Motor neuron (in vitro differentiated cells): ENCODE data around the gene HSDL1. TPM values are rescaled to one million over a fixed set of nuclear protein-coding genes. Genes with fewer than 3 reads are reported as not detected.

Experiments
- ATAC-seq, 8 experiments: fragments of 200-7000 bp; cut with Tn5 transposase; replicated peaks in 6 of 8; 2 replicates each; pipeline ENCODE4 v1.8.0; 2021; ENCODE audit warnings: mild to moderate bottlenecking in 8 of 8, moderate library complexity in 8 of 8
- H3K27ac ChIP-seq, 2 donors: fragments of 250-450 bp; sonication (Bioruptor Pico); 2 replicates each; pipeline ENCODE4 v1.9.0; 2021; ENCODE audit warnings: antibody characterized with exemption in 2 of 2, mild to moderate bottlenecking in 2 of 2, moderate library complexity in 1 of 2
- H3K4me1 ChIP-seq, 2 donors: fragments of 250-450 bp; sonication (Bioruptor Pico); replicated peaks in 1 of 2; 2 replicates each; pipeline ENCODE4 v1.6.1; 2021; ENCODE audit warnings: antibody characterized with exemption in 2 of 2, mild to moderate bottlenecking in 2 of 2, moderate library complexity in 1 of 2
- H3K4me3 ChIP-seq, 5 donors: fragments of 250-450 bp; sonication (Bioruptor Pico); 2 replicates each; pipeline ENCODE4 v1.9.0; 2021; ENCODE audit warnings: antibody characterized with exemption in 5 of 5, mild to moderate bottlenecking in 5 of 5, moderate library complexity in 4 of 5
- WGBS, 10 experiments: fragments of 450-650 bp; shearing (Covaris generic); methylation state at CpG; one replicate each; pipeline ENCODE4 v1.0.0; 2022; 5-methylcytosine and 5-hydroxymethylcytosine counted together
- in situ Hi-C, 9 experiments: fragments of 400-800 bp; cut with MboI; loops; one replicate each; pipeline ENCODE4 v1.15.0; 2021; ENCODE audit warnings: low sequenced_read_pairs in 9 of 9, low pct_unique_long_range_greater_than_20kb in 2 of 9; ENCODE audit not compliant: unreplicated experiment in 9 of 9
- total RNA-seq, 8 experiments: library from RNA; unstranded; fragments of 300-600 nt; gene quantifications; 2 replicates each; pipeline versions ENCODE4 v1.2.3 to v1.2.4, GENCODE V29; 2022

Gene HSDL1
- 10 to 100 TPM; 20.1 to 63.7 (median 48.1) TPM for total RNA-seq

DNA sequence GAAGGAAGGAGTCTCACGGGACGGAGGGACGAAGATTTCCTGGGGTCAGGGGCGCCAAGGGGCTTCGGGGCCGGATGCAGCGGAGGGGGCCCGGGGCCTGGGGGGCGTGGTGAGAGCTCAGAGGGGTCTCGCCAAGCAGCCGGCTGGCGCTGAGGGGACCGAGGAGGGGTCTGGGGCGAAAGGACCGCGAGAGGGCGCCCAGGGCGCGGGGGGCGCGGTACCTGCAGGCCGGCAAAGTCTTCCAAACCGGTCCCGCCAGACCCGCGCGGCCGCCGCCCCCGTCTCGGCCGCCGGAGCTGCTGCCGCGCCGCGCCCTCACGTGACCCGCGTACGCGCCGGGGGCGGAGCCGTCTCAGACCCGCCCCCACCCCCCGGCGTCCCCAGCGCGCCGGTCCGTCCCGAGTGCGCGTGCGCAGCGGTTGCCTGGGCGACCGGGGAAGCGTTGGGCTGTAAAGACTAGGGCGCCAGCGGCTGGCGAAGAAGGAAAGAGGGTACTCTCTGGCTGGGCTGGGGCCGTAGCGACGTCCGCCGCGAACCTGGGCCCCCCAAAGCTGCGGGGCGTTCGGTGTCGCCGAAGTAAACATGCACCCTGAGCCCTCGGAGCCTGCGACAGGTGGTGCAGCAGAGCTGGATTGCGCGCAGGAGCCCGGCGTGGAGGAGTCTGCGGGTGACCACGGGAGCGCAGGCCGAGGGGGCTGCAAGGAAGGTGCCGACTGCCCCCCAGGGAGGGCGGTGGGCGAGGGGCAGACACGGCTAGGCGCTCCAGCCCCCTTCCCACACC, at the start of gene HSDL1, which contains the start of gene DNAAF1:
Gene HSDL1 (minus strand): TSS at position 319 of the 781 bp plus-strand sequence. CDS start 13,856 bp downstream, outside the sequence.
Gene DNAAF1 (plus strand): TSS at position 450 of the 781 bp plus-strand sequence. CDS start 133 bp downstream, at position 583.
- in situ Hi-C loops: no loop called here
- H3K27ac ChIP-seq: peak within 1 kb of the TSS; percentile 80 to 89

DNA sequence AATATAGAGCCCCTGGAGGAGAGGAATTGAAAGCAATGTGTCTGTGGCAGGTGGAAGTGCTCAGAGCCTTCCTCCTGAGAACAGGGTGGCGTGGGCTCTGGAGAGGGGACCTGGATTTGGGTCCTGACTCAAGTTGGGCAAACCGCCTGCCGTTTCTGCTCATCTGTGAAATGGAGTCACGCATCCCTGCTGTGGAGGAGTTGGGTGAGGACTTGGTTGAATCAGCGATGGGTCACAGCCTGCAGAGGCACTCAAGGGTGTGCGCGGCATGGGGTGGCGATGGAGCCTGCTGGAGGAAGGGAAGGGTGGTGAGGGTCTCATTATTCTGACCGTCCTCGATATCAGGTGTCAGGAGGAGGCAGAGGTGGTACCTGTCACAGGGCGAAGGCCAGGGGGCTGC, 49.0 kb upstream of the HSDL1 start:
- ATAC-seq: peak in 1 of 8 experiments; percentile 1
- no peak overlapping the region for H3K27ac ChIP-seq
- no peak overlapping the region for H3K4me3 ChIP-seq
- in situ Hi-C loops: loop anchor here in 1 of 9 experiments (25.0 kb wide), 1 partner anchor 293 kb away; no protein-coding TSS in a partner anchor
- 33 to 100% (median 80%) methylated on average over 1 to 8 of the region's 11 CpGs; no CpG with 5 or more reads in 2 of the 10 experiments for WGBS, 10 experiments
- peaks cover 12 to 13% of the 10 kb centered on the region in 2 donors for H3K4me1 ChIP-seq

More for the DNA sequence above, at the start of gene HSDL1, which contains the start of gene DNAAF1:
- Histone ChIP-seq H3K4me3 (peak within 1 kb of the TSS; percentile 88 to 99 (median 96)), H3K4me1 (peaks cover 3 to 5% of the 10 kb centered on the region in 2 donors)
- 0 to 2% (median 0%) methylated on average over 3 to 16 of the region's 89 CpGs; no CpG with 5 or more reads in 6 of the 10 experiments for WGBS, 10 experiments
- ATAC-seq: peak; percentile 79 to 93 (median 91)

GRCh38 chr16:84193480-84193879, 48.5 kb upstream of the HSDL1 start:
- in situ Hi-C loops: loop anchor here in 1 of 9 experiments (25.0 kb wide), 1 partner anchor 294 kb away; no protein-coding TSS in a partner anchor
- ATAC-seq: no peak
- no peak overlapping the region for H3K27ac ChIP-seq
- peaks cover 11 to 13% of the 10 kb centered on the region in 2 donors for H3K4me1 ChIP-seq
- WGBS, 10 experiments: 62 to 100% (median 91%) methylated on average over 2 to 5 of the region's 7 CpGs; no CpG with 5 or more reads in 2 of the 10 experiments
- no peak overlapping the region for H3K4me3 ChIP-seq

DNA sequence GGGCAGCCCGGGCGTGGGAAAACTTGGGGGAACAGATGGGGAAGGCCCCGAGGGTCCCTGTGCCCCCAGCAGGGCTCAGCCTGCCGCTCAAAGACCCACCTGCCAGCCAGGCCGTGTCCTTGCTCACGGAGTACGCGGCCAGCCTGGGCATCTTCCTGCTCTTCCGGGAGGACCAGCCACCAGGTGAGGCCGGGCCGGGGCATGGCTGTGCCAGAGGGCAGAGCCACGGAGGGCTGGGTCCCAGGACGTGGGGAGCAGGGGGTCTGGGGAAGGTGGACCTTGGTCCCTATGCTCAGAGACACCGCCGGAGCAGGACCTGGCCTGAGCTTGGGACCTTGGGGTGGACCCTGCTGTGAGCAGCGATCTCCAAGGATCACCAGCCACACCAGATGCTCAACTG, 46.5 kb upstream of the HSDL1 start:
- Histone ChIP-seq H3K4me3 (no peak overlapping the region), H3K27ac (no peak overlapping the region), H3K4me1 (peaks cover 11 to 13% of the 10 kb centered on the region in 2 donors)
- WGBS, 10 experiments: 70% methylated on average over 2 of the region's 16 CpGs; no CpG with 5 or more reads in 9 of the 10 experiments
- no peak for ATAC-seq
- in situ Hi-C loops: loop anchor here in 1 of 9 experiments (25.0 kb wide), 1 partner anchor 296 kb away; no protein-coding TSS in a partner anchor

DNA sequence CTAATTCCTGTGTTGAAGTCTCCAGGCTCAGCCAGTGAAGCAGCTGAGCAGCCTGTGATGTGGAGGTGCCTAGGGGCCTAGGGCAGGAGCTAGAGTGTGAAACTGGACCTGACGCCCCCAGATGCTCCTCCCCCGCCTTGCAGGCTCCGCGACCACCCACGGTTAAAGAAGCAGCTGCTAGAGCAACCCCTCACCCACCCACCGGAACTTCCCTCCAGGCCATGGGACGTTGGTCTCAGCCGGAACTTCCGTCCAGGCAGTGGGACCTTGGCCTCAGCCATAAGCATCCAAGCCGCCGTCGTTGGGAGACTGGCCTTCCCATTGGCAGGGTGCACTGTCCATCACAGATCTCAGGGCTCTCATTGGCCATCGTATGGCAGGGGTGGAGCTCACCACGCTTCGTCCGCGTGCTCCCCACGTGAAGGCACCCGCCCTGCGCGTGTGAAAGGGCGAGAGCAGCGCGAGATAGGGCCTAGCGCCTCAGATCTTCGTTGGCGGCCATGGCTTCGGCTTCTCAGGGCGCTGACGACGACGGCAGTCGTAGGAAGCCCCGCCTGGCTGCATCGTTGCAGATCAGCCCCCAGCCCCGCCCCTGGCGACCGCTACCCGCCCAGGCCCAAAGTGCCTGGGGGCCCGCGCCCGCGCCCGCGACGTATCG, 45.9 kb upstream of the HSDL1 start, which contains the start of gene ADAD2:
Gene ADAD2 (plus strand): TSS at position 427 of the 658 bp plus-strand sequence. CDS start 74 bp downstream, at position 501.
- H3K4me1 ChIP-seq: peaks cover 15% of the 10 kb centered on the region in 2 donors
- no peak within 1 kb of the TSS for H3K4me3 ChIP-seq
- WGBS, 10 experiments: 73 to 95% (median 90%) methylated on average over 4 to 15 of the region's 47 CpGs; no CpG with 5 or more reads in 7 of the 10 experiments
- no peak for ATAC-seq
- H3K27ac ChIP-seq: no peak within 1 kb of the TSS
- in situ Hi-C loops: loop anchor here in 1 of 9 experiments (25.0 kb wide), 1 partner anchor 296 kb away; no protein-coding TSS in a partner anchor

DNA sequence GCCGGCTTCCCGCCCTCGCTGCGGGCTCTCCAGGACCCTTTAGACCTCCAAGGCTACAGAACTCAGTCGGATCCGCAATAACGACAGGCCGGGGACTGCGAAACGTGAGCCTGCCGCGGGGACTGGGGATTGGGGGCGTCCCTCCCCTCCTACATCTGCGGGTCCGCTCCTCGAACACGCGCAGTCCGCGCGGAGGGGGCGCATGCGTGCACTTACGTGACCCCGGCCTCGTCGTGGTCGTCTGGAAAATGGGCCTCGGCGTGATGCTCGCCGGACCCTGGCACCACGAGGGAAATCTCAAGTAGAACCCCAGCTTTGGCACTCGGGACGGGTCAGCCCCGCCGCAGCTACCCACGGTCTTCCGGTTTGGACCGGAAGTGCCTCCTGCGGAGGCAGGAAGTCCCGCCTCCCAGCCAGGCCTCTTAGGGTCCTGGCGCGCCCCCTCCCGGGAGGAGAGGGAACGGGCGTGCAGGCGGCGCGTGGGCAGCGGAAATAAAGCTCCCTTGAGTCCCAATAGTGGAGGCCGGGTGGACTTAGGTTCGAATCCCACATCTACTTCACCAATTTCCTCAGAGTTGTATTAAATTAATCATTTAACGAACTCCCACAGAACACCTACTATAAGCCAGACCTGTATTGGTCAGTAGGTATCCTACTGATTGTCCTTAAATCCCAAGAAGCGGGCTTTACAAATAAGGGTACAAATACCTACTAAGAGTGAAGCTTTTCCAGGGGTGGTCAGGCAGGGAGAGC, 41.9 kb upstream of the HSDL1 start, which contains the start of gene TAF1C:
Gene TAF1C (minus strand): TSS at position 373 of the 753 bp plus-strand sequence. CDS start 2,069 bp downstream, outside the sequence.
- Histone ChIP-seq H3K4me3 (peak within 1 kb of the TSS; percentile 72 to 97 (median 83)), H3K4me1 (peaks cover 9% of the 10 kb centered on the region in 2 donors), H3K27ac (peak within 1 kb of the TSS; percentile 25 to 55)
- in situ Hi-C loops: loop anchor here in 1 of 9 experiments (25.0 kb wide), 1 partner anchor 300 kb away; no protein-coding TSS in a partner anchor
- peak; percentile 88 to 98 (median 97) for ATAC-seq
- 0 to 100% (median 13%) methylated on average over 1 to 18 of the region's 55 CpGs; no CpG with 5 or more reads in 3 of the 10 experiments for WGBS, 10 experiments

DNA sequence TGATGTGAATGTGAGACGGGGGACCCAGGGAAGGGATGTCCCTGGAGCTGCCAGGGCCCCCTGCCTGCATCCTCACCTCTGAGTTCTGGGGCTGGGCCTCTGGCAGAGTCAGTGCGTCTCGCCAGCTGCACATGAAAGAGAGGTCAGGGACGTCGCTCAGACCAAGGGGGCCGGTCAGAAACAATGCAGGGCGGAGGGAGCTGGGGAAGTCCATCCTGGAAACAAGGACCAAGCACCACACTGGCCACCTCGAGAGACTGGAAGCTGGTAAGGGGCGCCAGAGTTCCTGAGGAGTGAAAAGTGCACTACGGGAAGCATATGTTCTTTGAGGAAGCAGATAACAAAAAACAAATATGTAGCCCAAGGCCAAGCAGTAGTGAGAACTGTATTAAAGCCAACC, 39.8 kb upstream of the HSDL1 start:
- no peak overlapping the region for H3K27ac ChIP-seq
- ATAC-seq: no peak
- H3K4me1 ChIP-seq: peaks cover 9% of the 10 kb centered on the region in 2 donors
- in situ Hi-C loops: loop anchor here in 1 of 9 experiments (25.0 kb wide), 1 partner anchor 303 kb away; no protein-coding TSS in a partner anchor
- WGBS, 10 experiments: 67 to 100% (median 82%) methylated on average over 1 to 3 of the region's 10 CpGs; no CpG with 5 or more reads in 6 of the 10 experiments
- no peak overlapping the region for H3K4me3 ChIP-seq

- in situ Hi-C loops: loop anchor here in 1 of 9 experiments (25.0 kb wide), 1 partner anchor 303 kb away; no protein-coding TSS in a partner anchor
- Histone ChIP-seq H3K27ac (no peak overlapping the region), H3K4me1 (peaks cover 9% of the 10 kb centered on the region in 2 donors), H3K4me3 (no peak overlapping the region)
- 67 to 100% (median 81%) methylated on average over 1 to 4 of the region's 11 CpGs; no CpG with 5 or more reads in 4 of the 10 experiments for WGBS, 10 experiments
- ATAC-seq: peak in 1 of 8 experiments; percentile 60
Measured at GRCh38 chr16:84183911-84184591, 39.1 kb upstream of the HSDL1 start.

GRCh38 chr16:84183572-84183875, 38.5 kb upstream of the HSDL1 start:
- ATAC-seq: no peak
- in situ Hi-C loops: loop anchor here in 1 of 9 experiments (25.0 kb wide), 1 partner anchor 304 kb away; no protein-coding TSS in a partner anchor
- WGBS, 10 experiments: 92 to 95% methylated on average over 2 to 4 of the region's 5 CpGs; no CpG with 5 or more reads in 8 of the 10 experiments
- Histone ChIP-seq H3K27ac (no peak overlapping the region), H3K4me1 (peaks cover 9% of the 10 kb centered on the region in 2 donors), H3K4me3 (no peak overlapping the region)

- 99 to 100% (median 100%) methylated on average over 1 to 15 of the region's 26 CpGs; no CpG with 5 or more reads in 4 of the 10 experiments for WGBS, 10 experiments
- H3K4me3 ChIP-seq: no peak overlapping the region
- ATAC-seq: no peak
- no peak overlapping the region for H3K27ac ChIP-seq
- in situ Hi-C loops: loop anchor here in 1 of 9 experiments (25.0 kb wide), 1 partner anchor 304 kb away; no protein-coding TSS in a partner anchor
- H3K4me1 ChIP-seq: peaks cover 9% of the 10 kb centered on the region in 2 donors
Measured at GRCh38 chr16:84182680-84183571, 37.9 kb upstream of the HSDL1 start.
